Upper lobe of right lung (tissue), 1 donor: Measurements from ENCODE around the gene MEIS1. TPM values are rescaled to one million over a fixed set of nuclear protein-coding genes. Genes with fewer than 3 reads are reported as not detected.

Experiments used
- ATAC-seq: fragments of 200-7000 bp; cut with Tn5 transposase; one replicate; pipeline ENCODE4 v1.9.1; 2020; ENCODE audit warnings: mild to moderate bottlenecking, moderate library complexity
- DNase-seq: peaks from one replicate; pipeline ENCODE4 v3.0.0-alpha.2; 2020
- H3K27ac ChIP-seq: fragments of 200-600 bp; one replicate; pipeline ENCODE4 v1.8.0; 2022
- H3K27me3 ChIP-seq: fragments of 200-600 bp; one replicate; pipeline ENCODE4 v1.8.0; 2022; ENCODE audit warnings: mild to moderate bottlenecking
- H3K36me3 ChIP-seq: fragments of 200-600 bp; one replicate; pipeline ENCODE4 v1.8.0; 2022
- H3K4me1 ChIP-seq: fragments of 200-600 bp; one replicate; pipeline ENCODE4 v1.8.0; 2022
- H3K4me3 ChIP-seq: fragments of 200-600 bp; one replicate; pipeline ENCODE4 v1.8.0; 2022; ENCODE audit warnings: mild to moderate bottlenecking
- H3K9me3 ChIP-seq: fragments of 200-600 bp; one replicate; pipeline ENCODE4 v1.8.0; 2022
- CTCF ChIP-seq: fragments of 200-600 bp; IDR thresholded peaks from one replicate; pipeline ENCODE4 v1.8.0; 2022; ENCODE audit warnings: antibody characterized with exemption
- intact Hi-C: fragments of 100-400 bp; cut with DNase I; formaldehyde crosslinking; loops from one replicate; pipeline ENCODE4 v1.11.0; 2022
- total RNA-seq: library from RNA; stranded (reverse); fragmentation: NEBNext Ultra II Directional; extraction: Animal tissue kit (Norgen Biotek cat#: 25700); gene quantifications from one replicate; pipeline ENCODE4 v1.2.1, GENCODE V29; 2021
- donor health status: DM: no; HTN: yes; CAD: no; lungs with severe emphysema.

The MEIS1 gene
- total RNA-seq, 1 donor from 2014 or later: 48.0 TPM

- peaks cover 4% of the 10 kb centered on the region for H3K4me1 ChIP-seq
- no peaks in the 10 kb centered on the region for H3K36me3 ChIP-seq
- DNase-seq (peak; percentile 78), ATAC-seq (peak; percentile 65)
- peak overlapping the region; percentile 93 for H3K27ac ChIP-seq
- H3K4me3 ChIP-seq: peak overlapping the region; percentile 67
- no peaks in the 10 kb centered on the region for H3K9me3 ChIP-seq
- no peak for TF ChIP-seq CTCF
- intact Hi-C loops: no loop called here
- peaks cover 24% of the 10 kb centered on the region for H3K27me3 ChIP-seq
Measured at GRCh38 chr2:66433945-66434678, 813 bp upstream of the MEIS1 start.

GRCh38 chr2:66435549-66435875 is 587 bp downstream of the MEIS1 start:
- ATAC-seq (no peak), DNase-seq (no peak)
- H3K4me1 ChIP-seq: peaks cover 4% of the 10 kb centered on the region
- peaks cover 30% of the 10 kb centered on the region for H3K27me3 ChIP-seq
- no peak for TF ChIP-seq CTCF
- intact Hi-C loops: loop anchor here (5.0 kb wide), 1 partner anchor 142 kb away; no protein-coding TSS in a partner anchor
- H3K27ac ChIP-seq: peak overlapping the region; percentile 93
- H3K9me3 ChIP-seq: no peaks in the 10 kb centered on the region
- no peaks in the 10 kb centered on the region for H3K36me3 ChIP-seq
- H3K4me3 ChIP-seq: peak overlapping the region; percentile 67

- H3K4me1 ChIP-seq: peaks cover 4% of the 10 kb centered on the region
- H3K9me3 ChIP-seq: no peaks in the 10 kb centered on the region
- H3K36me3 ChIP-seq: no peaks in the 10 kb centered on the region
- peaks cover 29% of the 10 kb centered on the region for H3K27me3 ChIP-seq
- TF ChIP-seq CTCF: no peak
- intact Hi-C loops: loop anchor here (5.0 kb wide), 1 partner anchor 141 kb away; no protein-coding TSS in a partner anchor
- H3K4me3 ChIP-seq: peak overlapping the region; percentile 67
- ATAC-seq (no peak), DNase-seq (no peak)
- peak overlapping the region; percentile 93 for H3K27ac ChIP-seq
Measured at GRCh38 chr2:66435963-66436362, 1.0 kb downstream of the MEIS1 start.

GRCh38 chr2:66436581-66437001 is 1.7 kb downstream of the MEIS1 start:
- intact Hi-C loops: loop anchor here (5.0 kb wide), 1 partner anchor 141 kb away; no protein-coding TSS in a partner anchor
- H3K4me3 ChIP-seq: peak overlapping the region; percentile 67
- peaks cover 31% of the 10 kb centered on the region for H3K27me3 ChIP-seq
- H3K9me3 ChIP-seq: no peaks in the 10 kb centered on the region
- no peak for TF ChIP-seq CTCF
- ATAC-seq (no peak), DNase-seq (no peak)
- peak overlapping the region; percentile 93 for H3K27ac ChIP-seq
- peaks cover 4% of the 10 kb centered on the region for H3K4me1 ChIP-seq
- H3K36me3 ChIP-seq: no peaks in the 10 kb centered on the region

- Histone ChIP-seq H3K27ac (peak overlapping the region; percentile 93), H3K36me3 (peaks cover under 1% of the 10 kb centered on the region), H3K9me3 (no peaks in the 10 kb centered on the region), H3K4me3 (peak overlapping the region; percentile 67), H3K27me3 (peaks cover 32% of the 10 kb centered on the region), H3K4me1 (peaks cover 4% of the 10 kb centered on the region)
- DNase-seq (no peak), ATAC-seq (no peak)
- intact Hi-C loops: loop anchor here (5.0 kb wide), 1 partner anchor 140 kb away; no protein-coding TSS in a partner anchor
- no peak for TF ChIP-seq CTCF
Measured at GRCh38 chr2:66437109-66437690, 2.3 kb downstream of the MEIS1 start.
